ENCODE measurements around the gene PLPP6.

Gene PLPP6

DNA sequence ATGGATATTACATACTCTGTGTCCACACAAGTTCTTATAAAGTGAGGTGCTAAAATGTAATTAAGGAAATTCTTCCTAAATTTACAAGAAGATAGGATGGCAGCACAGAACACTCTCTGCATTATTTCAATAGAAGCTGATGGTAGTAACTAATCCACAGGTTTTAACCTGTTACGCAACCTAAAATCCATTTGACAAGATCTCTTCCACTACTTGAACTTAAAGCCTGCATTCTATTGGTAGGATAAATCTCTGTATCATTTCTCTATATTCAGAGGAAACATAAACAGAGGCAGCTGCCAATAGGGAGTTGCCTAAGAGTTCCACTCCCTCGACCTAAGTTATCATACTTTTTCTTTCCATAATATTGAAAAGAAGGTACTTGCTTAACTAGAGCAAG is 38.8 kb downstream of the PLPP6 start:
- no peak for DNase-seq

DNA sequence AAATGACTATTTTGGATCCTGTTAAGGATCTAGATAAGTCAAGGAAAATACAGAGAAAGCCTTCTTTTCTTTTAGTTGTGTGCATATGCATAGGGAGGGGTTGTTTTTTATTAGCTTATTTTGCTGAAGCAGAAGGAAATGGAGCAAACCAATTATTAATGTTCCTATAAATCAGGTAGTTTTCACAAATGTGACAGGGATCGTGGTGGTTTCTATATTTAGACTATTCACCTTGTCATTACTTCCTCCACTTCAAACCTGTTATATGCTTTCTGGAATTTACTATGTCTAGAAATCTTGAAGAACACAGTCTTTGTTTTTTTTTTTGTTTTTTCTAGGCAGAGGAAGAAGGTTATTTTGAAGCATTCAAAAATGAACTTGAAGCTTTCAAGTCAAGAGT is 39.4 kb downstream of the PLPP6 start:
- no peak for DNase-seq

DNA sequence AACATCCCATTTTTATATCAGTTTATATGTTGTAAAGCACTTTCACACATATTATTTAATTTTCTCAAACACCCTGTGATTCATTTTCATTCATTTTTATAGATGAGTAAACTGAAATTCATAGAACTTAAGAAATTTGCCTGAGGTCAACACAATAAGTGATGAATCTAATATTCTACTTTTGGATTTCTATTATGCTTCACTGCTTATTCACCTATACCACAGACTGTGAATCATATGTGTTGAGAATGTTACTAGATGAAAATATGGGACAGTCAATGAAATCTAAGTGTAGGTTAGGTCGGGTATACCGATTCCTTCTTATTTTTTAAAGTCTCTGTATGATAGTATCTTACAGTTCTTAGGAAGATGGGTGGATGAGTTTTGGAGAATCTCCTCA is 42.0 kb downstream of the PLPP6 start:
- DNase-seq = no peak

DNA sequence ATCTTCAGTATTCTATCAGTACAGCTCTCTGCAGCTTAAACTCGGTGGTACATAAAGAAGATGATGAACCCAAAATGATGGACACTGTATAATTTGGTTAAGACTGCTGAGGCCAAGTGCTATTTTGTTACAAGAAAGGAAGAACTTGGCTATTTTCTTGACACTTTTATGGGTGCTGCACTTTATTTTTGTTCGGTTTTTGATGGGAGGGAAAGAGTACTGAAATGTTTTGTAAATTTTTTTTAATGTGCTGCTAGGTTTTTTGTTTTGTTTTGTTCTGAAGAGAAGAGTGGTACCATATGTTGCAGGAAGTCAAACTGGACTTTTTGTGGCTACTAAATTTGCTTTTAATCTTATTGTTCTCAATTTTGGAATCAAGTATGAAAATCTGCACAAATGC is 43.9 kb downstream of the PLPP6 start:
- no peak for DNase-seq

DNA sequence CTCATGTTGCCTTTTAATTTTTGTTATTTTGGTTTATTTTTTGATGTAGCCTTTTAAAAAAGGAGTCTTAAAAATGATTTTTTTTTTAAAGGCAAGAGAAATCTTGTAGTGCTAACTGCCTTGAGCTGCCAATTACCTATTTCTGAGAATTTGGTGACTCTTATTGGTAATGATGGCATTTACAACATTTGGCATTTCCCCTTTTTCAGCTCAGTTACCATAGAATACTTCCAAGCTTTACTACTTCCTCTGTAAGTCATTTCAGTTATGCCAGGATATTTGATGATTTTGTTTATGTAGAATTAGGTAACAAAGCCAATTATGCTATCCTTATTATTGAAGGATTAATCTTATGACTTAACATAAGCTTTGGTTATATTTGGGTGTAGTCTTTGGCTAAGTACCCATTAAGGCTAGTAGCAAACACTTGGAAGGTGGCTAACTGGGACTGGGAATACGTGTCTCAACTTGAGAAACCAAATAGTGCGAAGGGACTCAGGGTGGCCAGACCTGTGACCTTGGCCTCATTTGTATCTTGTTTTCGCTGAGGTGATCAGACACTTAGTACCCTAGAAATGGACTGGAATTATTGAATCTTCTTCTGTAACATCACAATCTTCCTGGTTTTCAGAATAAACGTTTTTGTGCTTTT is 45.0 kb downstream of the PLPP6 start:
- DNase-seq = peak in 1 of 2 donors; percentile 33

DNA sequence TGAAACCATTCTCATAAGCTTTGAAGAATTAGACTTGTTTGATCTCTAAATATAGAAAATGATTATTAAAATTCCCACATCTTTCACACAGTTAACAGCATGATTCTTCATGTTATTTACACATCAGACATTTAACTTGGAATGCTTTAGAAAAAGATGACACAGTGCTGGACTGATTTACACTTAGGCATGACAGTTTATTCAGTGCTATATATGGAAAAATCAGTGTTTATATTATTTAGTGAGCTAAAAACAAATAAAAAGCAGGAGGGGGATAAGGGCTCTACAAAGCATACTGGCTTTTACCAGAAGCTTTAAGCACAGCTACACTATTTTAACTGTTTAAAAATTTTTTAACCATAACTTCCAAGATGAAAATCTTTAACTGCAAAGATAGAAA is 47.3 kb downstream of the PLPP6 start:
- DNase-seq = no peak

DNA sequence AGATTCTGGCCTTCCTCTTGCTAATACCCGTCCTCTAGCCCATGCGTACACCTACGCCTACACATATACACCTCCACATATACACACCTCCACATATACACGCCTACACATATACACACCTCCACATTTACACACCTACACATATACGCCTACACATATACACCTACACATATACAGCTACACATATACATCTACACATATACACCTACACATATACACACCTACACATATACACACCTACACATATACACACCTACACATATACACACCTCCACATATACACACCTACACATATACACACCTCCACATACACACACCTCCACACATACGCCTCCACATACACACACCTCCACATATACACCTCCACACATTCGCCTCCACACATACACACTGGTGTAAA is 51.8 kb downstream of the PLPP6 start:
- DNase-seq = no peak

DNA sequence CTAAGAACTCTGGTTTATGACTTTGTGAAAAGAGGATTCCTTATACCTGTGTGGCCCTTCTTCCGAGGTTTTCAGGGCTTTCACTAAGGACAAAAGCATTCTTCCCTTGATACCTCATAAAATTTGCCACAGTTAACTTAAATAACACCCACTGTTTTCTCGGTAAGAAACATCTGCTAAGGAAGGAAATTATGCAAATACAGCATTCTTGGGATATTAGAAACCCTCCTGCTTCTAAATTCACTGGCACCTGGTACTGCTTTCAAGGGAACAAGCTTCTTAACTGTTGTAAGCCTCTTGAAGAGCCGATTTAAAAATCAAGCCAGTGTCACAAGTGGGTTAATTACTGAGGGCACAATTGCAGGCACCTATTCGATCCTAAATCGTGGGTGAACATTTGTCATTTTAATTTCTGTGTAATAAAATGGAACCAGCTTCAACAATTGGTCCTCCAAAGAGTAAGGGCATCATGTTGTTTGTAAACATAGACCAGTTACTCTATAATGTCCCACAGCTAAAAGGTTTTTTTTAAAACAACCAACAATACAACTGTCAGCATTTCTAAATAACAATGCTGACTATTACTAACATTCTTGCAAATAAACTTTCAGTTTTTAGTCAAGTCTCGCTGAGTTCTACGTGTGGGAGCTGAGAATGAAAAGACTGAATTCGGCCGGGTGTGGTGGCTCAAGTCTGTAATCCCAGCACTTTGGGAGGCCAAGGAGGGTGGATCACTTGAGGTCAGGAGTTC is 52.3 kb downstream of the PLPP6 start:
- no peak for DNase-seq
